ENCODE data around the gene SNX18.
A peak's percentile ranks its signal among the peaks of the same experiment; 100 is the strongest.

Gene SNX18

GRCh38 chr5:54573812-54574489 is 56.4 kb downstream of the SNX18 start:
- Histone ChIP-seq H3K9me3 (ENCODE audit: control insufficient read depth in 2 of 2, low read length in 2 of 2) (no peaks in the 10 kb centered on the region), H3K9ac (ENCODE audit: low read depth in 1 of 2, low read length in 2 of 2) (no peak overlapping the region), H3K4me1 (ENCODE audit: control insufficient read depth in 2 of 2, insufficient read depth in 2 of 2, low read length in 2 of 2) (no peaks in the 10 kb centered on the region), H3K36me3 (ENCODE audit: control insufficient read depth in 2 of 2, insufficient read depth in 2 of 2, low read length in 2 of 2) (no peaks in the 10 kb centered on the region), H3K4me3 (ENCODE audit: low read length in 2 of 2) (no peak overlapping the region), H3K27ac (ENCODE audit: low read depth in 2 of 2, low read length in 2 of 2) (no peak overlapping the region), H3K27me3 (ENCODE audit: control insufficient read depth in 2 of 2, insufficient read depth in 2 of 2, low read length in 2 of 2) (no peaks in the 10 kb centered on the region)

GRCh38 chr5:54577528-54577927 is 60.0 kb downstream of the SNX18 start:
- Histone ChIP-seq H3K27me3 (ENCODE audit: control insufficient read depth in 2 of 2, insufficient read depth in 2 of 2, low read length in 2 of 2) (no peaks in the 10 kb centered on the region), H3K4me1 (ENCODE audit: control insufficient read depth in 2 of 2, insufficient read depth in 2 of 2, low read length in 2 of 2) (peaks cover 0 to 7% of the 10 kb centered on the region in 2 donors), H3K36me3 (ENCODE audit: control insufficient read depth in 2 of 2, insufficient read depth in 2 of 2, low read length in 2 of 2) (no peaks in the 10 kb centered on the region), H3K9me3 (ENCODE audit: control insufficient read depth in 2 of 2, low read length in 2 of 2) (no peaks in the 10 kb centered on the region), H3K4me3 (ENCODE audit: low read length in 2 of 2) (no peak overlapping the region), H3K9ac (ENCODE audit: low read depth in 1 of 2, low read length in 2 of 2) (no peak overlapping the region), H3K27ac (ENCODE audit: low read depth in 2 of 2, low read length in 2 of 2) (no peak overlapping the region)

- peaks cover 0 to 7% of the 10 kb centered on the region in 2 donors for H3K4me1 ChIP-seq (ENCODE audit: control insufficient read depth in 2 of 2, insufficient read depth in 2 of 2, low read length in 2 of 2)
- no peak overlapping the region for H3K4me3 ChIP-seq (ENCODE audit: low read length in 2 of 2)
- no peak overlapping the region for H3K9ac ChIP-seq (ENCODE audit: low read depth in 1 of 2, low read length in 2 of 2)
- H3K9me3 ChIP-seq (ENCODE audit: control insufficient read depth in 2 of 2, low read length in 2 of 2), result no peaks in the 10 kb centered on the region
- no peaks in the 10 kb centered on the region for H3K27me3 ChIP-seq (ENCODE audit: control insufficient read depth in 2 of 2, insufficient read depth in 2 of 2, low read length in 2 of 2)
- H3K27ac ChIP-seq (ENCODE audit: low read depth in 2 of 2, low read length in 2 of 2), result no peak overlapping the region
- no peaks in the 10 kb centered on the region for H3K36me3 ChIP-seq (ENCODE audit: control insufficient read depth in 2 of 2, insufficient read depth in 2 of 2, low read length in 2 of 2)
Observed at GRCh38 chr5:54577937-54578653, 60.5 kb downstream of the SNX18 start.

- Histone ChIP-seq H3K9me3 (ENCODE audit: control insufficient read depth in 2 of 2, low read length in 2 of 2) (no peaks in the 10 kb centered on the region), H3K4me3 (ENCODE audit: low read length in 2 of 2) (no peak overlapping the region), H3K36me3 (ENCODE audit: control insufficient read depth in 2 of 2, insufficient read depth in 2 of 2, low read length in 2 of 2) (no peaks in the 10 kb centered on the region), H3K27me3 (ENCODE audit: control insufficient read depth in 2 of 2, insufficient read depth in 2 of 2, low read length in 2 of 2) (no peaks in the 10 kb centered on the region), H3K9ac (ENCODE audit: low read depth in 1 of 2, low read length in 2 of 2) (no peak overlapping the region), H3K27ac (ENCODE audit: low read depth in 2 of 2, low read length in 2 of 2) (no peak overlapping the region), H3K4me1 (ENCODE audit: control insufficient read depth in 2 of 2, insufficient read depth in 2 of 2, low read length in 2 of 2) (peaks cover 0 to 7% of the 10 kb centered on the region in 2 donors)
Observed at GRCh38 chr5:54579591-54580295, 62.2 kb downstream of the SNX18 start.

- H3K4me3 ChIP-seq (ENCODE audit: low read length in 2 of 2), result no peak overlapping the region
- peak overlapping the region; percentile 31 to 46 for H3K27ac ChIP-seq (ENCODE audit: low read depth in 2 of 2, low read length in 2 of 2)
- H3K36me3 ChIP-seq (ENCODE audit: control insufficient read depth in 2 of 2, insufficient read depth in 2 of 2, low read length in 2 of 2), result no peaks in the 10 kb centered on the region
- H3K27me3 ChIP-seq (ENCODE audit: control insufficient read depth in 2 of 2, insufficient read depth in 2 of 2, low read length in 2 of 2), result no peaks in the 10 kb centered on the region
- no peak overlapping the region for H3K9ac ChIP-seq (ENCODE audit: low read depth in 1 of 2, low read length in 2 of 2)
- H3K9me3 ChIP-seq (ENCODE audit: control insufficient read depth in 2 of 2, low read length in 2 of 2), result peaks cover 0 to 4% of the 10 kb centered on the region in 2 donors
- H3K4me1 ChIP-seq (ENCODE audit: control insufficient read depth in 2 of 2, insufficient read depth in 2 of 2, low read length in 2 of 2), result peaks cover 0 to 7% of the 10 kb centered on the region in 2 donors
Observed at GRCh38 chr5:54580997-54581811, 63.6 kb downstream of the SNX18 start.

- H3K9ac ChIP-seq (ENCODE audit: low read depth in 1 of 2, low read length in 2 of 2), result no peak overlapping the region
- H3K27me3 ChIP-seq (ENCODE audit: control insufficient read depth in 2 of 2, insufficient read depth in 2 of 2, low read length in 2 of 2), result no peaks in the 10 kb centered on the region
- peak overlapping the region; percentile 46 to 54 for H3K27ac ChIP-seq (ENCODE audit: low read depth in 2 of 2, low read length in 2 of 2)
- no peak overlapping the region for H3K4me3 ChIP-seq (ENCODE audit: low read length in 2 of 2)
- H3K36me3 ChIP-seq (ENCODE audit: control insufficient read depth in 2 of 2, insufficient read depth in 2 of 2, low read length in 2 of 2), result no peaks in the 10 kb centered on the region
- peaks cover 0 to 4% of the 10 kb centered on the region in 2 donors for H3K9me3 ChIP-seq (ENCODE audit: control insufficient read depth in 2 of 2, low read length in 2 of 2)
- H3K4me1 ChIP-seq (ENCODE audit: control insufficient read depth in 2 of 2, insufficient read depth in 2 of 2, low read length in 2 of 2), result peaks cover 0 to 7% of the 10 kb centered on the region in 2 donors
Observed at GRCh38 chr5:54581831-54582548, 64.4 kb downstream of the SNX18 start.

GRCh38 chr5:54586336-54586735 is 68.8 kb downstream of the SNX18 start:
- Histone ChIP-seq H3K27ac (ENCODE audit: low read depth in 2 of 2, low read length in 2 of 2) (no peak overlapping the region), H3K36me3 (ENCODE audit: control insufficient read depth in 2 of 2, insufficient read depth in 2 of 2, low read length in 2 of 2) (no peaks in the 10 kb centered on the region), H3K27me3 (ENCODE audit: control insufficient read depth in 2 of 2, insufficient read depth in 2 of 2, low read length in 2 of 2) (no peaks in the 10 kb centered on the region), H3K4me3 (ENCODE audit: low read length in 2 of 2) (no peak overlapping the region), H3K4me1 (ENCODE audit: control insufficient read depth in 2 of 2, insufficient read depth in 2 of 2, low read length in 2 of 2) (no peaks in the 10 kb centered on the region), H3K9me3 (ENCODE audit: control insufficient read depth in 2 of 2, low read length in 2 of 2) (peaks cover 0 to 4% of the 10 kb centered on the region in 2 donors), H3K9ac (ENCODE audit: low read depth in 1 of 2, low read length in 2 of 2) (no peak overlapping the region)

- Histone ChIP-seq H3K9me3 (ENCODE audit: control insufficient read depth in 2 of 2, low read length in 2 of 2) (peaks cover 0 to 4% of the 10 kb centered on the region in 2 donors), H3K27me3 (ENCODE audit: control insufficient read depth in 2 of 2, insufficient read depth in 2 of 2, low read length in 2 of 2) (peaks cover 0 to 2% of the 10 kb centered on the region in 2 donors), H3K4me1 (ENCODE audit: control insufficient read depth in 2 of 2, insufficient read depth in 2 of 2, low read length in 2 of 2) (no peaks in the 10 kb centered on the region), H3K9ac (ENCODE audit: low read depth in 1 of 2, low read length in 2 of 2) (no peak overlapping the region), H3K4me3 (ENCODE audit: low read length in 2 of 2) (no peak overlapping the region), H3K27ac (ENCODE audit: low read depth in 2 of 2, low read length in 2 of 2) (no peak overlapping the region), H3K36me3 (ENCODE audit: control insufficient read depth in 2 of 2, insufficient read depth in 2 of 2, low read length in 2 of 2) (no peaks in the 10 kb centered on the region)
Observed at GRCh38 chr5:54589786-54590185, 72.2 kb downstream of the SNX18 start.

- H3K4me1 ChIP-seq (ENCODE audit: control insufficient read depth in 2 of 2, insufficient read depth in 2 of 2, low read length in 2 of 2), result no peaks in the 10 kb centered on the region
- H3K9ac ChIP-seq (ENCODE audit: low read depth in 1 of 2, low read length in 2 of 2), result no peak overlapping the region
- no peak overlapping the region for H3K4me3 ChIP-seq (ENCODE audit: low read length in 2 of 2)
- H3K27ac ChIP-seq (ENCODE audit: low read depth in 2 of 2, low read length in 2 of 2), result no peak overlapping the region
- H3K36me3 ChIP-seq (ENCODE audit: control insufficient read depth in 2 of 2, insufficient read depth in 2 of 2, low read length in 2 of 2), result no peaks in the 10 kb centered on the region
- H3K9me3 ChIP-seq (ENCODE audit: control insufficient read depth in 2 of 2, low read length in 2 of 2), result peaks cover 0 to 4% of the 10 kb centered on the region in 2 donors
- peaks cover 0 to 2% of the 10 kb centered on the region in 2 donors for H3K27me3 ChIP-seq (ENCODE audit: control insufficient read depth in 2 of 2, insufficient read depth in 2 of 2, low read length in 2 of 2)
Observed at GRCh38 chr5:54590824-54591223, 73.3 kb downstream of the SNX18 start.

All from mucosa of rectum (tissue), 2 donors.